ENCODE results near the gene KRTAP10-12.

GRCh38 chr21:44666401-44667320, 30.3 kb upstream of the KRTAP10-12 start, which contains the start of gene KRTAP12-2:
- TF ChIP-seq CTCF (IDR thresholded peaks at IDR 0.05), result no peak
- TF ChIP-seq EP300 (IDR thresholded peaks at IDR 0.05), result no peak
- TF ChIP-seq POLR2A (IDR thresholded peaks at IDR 0.05), result no peak

Data from tibial nerve (tissue), 4 donors.